ENCODE measurements around the gene SLC47A2. TPM values are rescaled to one million over a fixed set of nuclear protein-coding genes. Genes with fewer than 3 reads are reported as not detected.

The SLC47A2 gene
- total RNA-seq, 1 donor from 2014 or later: 0.74 TPM

GRCh38 chr17:19742495-19742894, 26.1 kb upstream of the SLC47A2 start:
- TF ChIP-seq POLR2A (IDR thresholded peaks at IDR 0.05) (no peak), CTCF (IDR thresholded peaks at IDR 0.05) (no peak), POLR2AphosphoS5 (IDR thresholded peaks at IDR 0.05; ENCODE audit: insufficient read depth in 1 of 2, low read depth in 1 of 2) (no peak)
- no peaks in the 10 kb centered on the region for H3K27me3 ChIP-seq
- no peak overlapping the region for H3K27ac ChIP-seq
- no peaks in the 10 kb centered on the region for H3K36me3 ChIP-seq
- DNase-seq (ENCODE audit: extremely low spot score in 2 of 2): no peak
- intact Hi-C loops (cut with DNase I): no loop called here
- no peak overlapping the region for H3K4me3 ChIP-seq
- H3K9me3 ChIP-seq: no peaks in the 10 kb centered on the region
- peaks cover 24% of the 10 kb centered on the region for H3K4me1 ChIP-seq

GRCh38 chr17:19741832-19742457, 25.6 kb upstream of the SLC47A2 start:
- Histone ChIP-seq H3K4me3 (no peak overlapping the region), H3K4me1 (peaks cover 24% of the 10 kb centered on the region), H3K27ac (no peak overlapping the region), H3K36me3 (no peaks in the 10 kb centered on the region), H3K27me3 (no peaks in the 10 kb centered on the region), H3K9me3 (no peaks in the 10 kb centered on the region)
- intact Hi-C loops (cut with DNase I): no loop called here
- DNase-seq (ENCODE audit: extremely low spot score in 2 of 2): no peak
- TF ChIP-seq POLR2AphosphoS5 (IDR thresholded peaks at IDR 0.05; ENCODE audit: insufficient read depth in 1 of 2, low read depth in 1 of 2) (no peak), POLR2A (IDR thresholded peaks at IDR 0.05) (no peak), CTCF (IDR thresholded peaks at IDR 0.05) (no peak)

GRCh38 chr17:19740933-19741332, 24.5 kb upstream of the SLC47A2 start:
- Histone ChIP-seq H3K27me3 (no peaks in the 10 kb centered on the region), H3K9me3 (no peaks in the 10 kb centered on the region), H3K27ac (no peak overlapping the region), H3K4me1 (peaks cover 19% of the 10 kb centered on the region), H3K36me3 (no peaks in the 10 kb centered on the region), H3K4me3 (no peak overlapping the region)
- intact Hi-C loops (cut with DNase I): no loop called here
- no peak for TF ChIP-seq CTCF (IDR thresholded peaks at IDR 0.05)
- TF ChIP-seq POLR2A (IDR thresholded peaks at IDR 0.05): no peak
- TF ChIP-seq POLR2AphosphoS5 (IDR thresholded peaks at IDR 0.05; ENCODE audit: insufficient read depth in 1 of 2, low read depth in 1 of 2): no peak
- no peak for DNase-seq (ENCODE audit: extremely low spot score in 2 of 2)

- no peak for DNase-seq (ENCODE audit: extremely low spot score in 2 of 2)
- Histone ChIP-seq H3K9me3 (no peaks in the 10 kb centered on the region), H3K4me1 (peaks cover 5% of the 10 kb centered on the region), H3K4me3 (no peak overlapping the region), H3K27ac (no peak overlapping the region), H3K27me3 (no peaks in the 10 kb centered on the region), H3K36me3 (no peaks in the 10 kb centered on the region)
- intact Hi-C loops (cut with DNase I): no loop called here
- no peak for TF ChIP-seq POLR2A (IDR thresholded peaks at IDR 0.05)
- TF ChIP-seq POLR2AphosphoS5 (IDR thresholded peaks at IDR 0.05; ENCODE audit: insufficient read depth in 1 of 2, low read depth in 1 of 2): no peak
Measured at GRCh38 chr17:19739241-19740201, 23.1 kb upstream of the SLC47A2 start.

- no peaks in the 10 kb centered on the region for H3K36me3 ChIP-seq
- intact Hi-C loops (cut with DNase I): no loop called here
- no peaks in the 10 kb centered on the region for H3K27me3 ChIP-seq
- no peak for DNase-seq (ENCODE audit: extremely low spot score in 2 of 2)
- TF ChIP-seq CTCF (IDR thresholded peaks at IDR 0.05) (no peak), POLR2A (IDR thresholded peaks at IDR 0.05) (no peak), POLR2AphosphoS5 (IDR thresholded peaks at IDR 0.05; ENCODE audit: insufficient read depth in 1 of 2, low read depth in 1 of 2) (no peak)
- no peak overlapping the region for H3K27ac ChIP-seq
- H3K9me3 ChIP-seq: no peaks in the 10 kb centered on the region
- H3K4me3 ChIP-seq: no peak overlapping the region
- H3K4me1 ChIP-seq: no peaks in the 10 kb centered on the region
Measured at GRCh38 chr17:19738757-19739156, 22.4 kb upstream of the SLC47A2 start.

Data from vagina (tissue), 2 donors.